Neural cell (in vitro differentiated cells): ENCODE data around the gene MINDY4B.

ENCODE experiments used
- CTCF ChIP-seq: fragments of 450-650 bp; IDR thresholded peaks from 2 replicates; pipeline ENCODE4 v1.5.1; 2014; ENCODE audit warnings: antibody characterized with exemption, mild to moderate bottlenecking, moderate library complexity; ENCODE audit not compliant: poor library complexity, severe bottlenecking
- POLR2AphosphoS5 ChIP-seq: IDR thresholded peaks from 2 replicates; pipeline ENCODE4 v1.6.1; 2012
- RAD21 ChIP-seq: fragments of 450-650 bp; conservative IDR thresholded peaks from 2 replicates; pipeline ENCODE4 v1.6.1; 2014; ENCODE audit warnings: antibody characterized with exemption, mild to moderate bottlenecking, moderate library complexity
- TAF1 ChIP-seq: IDR thresholded peaks from 2 replicates; pipeline ENCODE4 v1.6.1; 2012; ENCODE audit warnings: low read depth

DNA sequence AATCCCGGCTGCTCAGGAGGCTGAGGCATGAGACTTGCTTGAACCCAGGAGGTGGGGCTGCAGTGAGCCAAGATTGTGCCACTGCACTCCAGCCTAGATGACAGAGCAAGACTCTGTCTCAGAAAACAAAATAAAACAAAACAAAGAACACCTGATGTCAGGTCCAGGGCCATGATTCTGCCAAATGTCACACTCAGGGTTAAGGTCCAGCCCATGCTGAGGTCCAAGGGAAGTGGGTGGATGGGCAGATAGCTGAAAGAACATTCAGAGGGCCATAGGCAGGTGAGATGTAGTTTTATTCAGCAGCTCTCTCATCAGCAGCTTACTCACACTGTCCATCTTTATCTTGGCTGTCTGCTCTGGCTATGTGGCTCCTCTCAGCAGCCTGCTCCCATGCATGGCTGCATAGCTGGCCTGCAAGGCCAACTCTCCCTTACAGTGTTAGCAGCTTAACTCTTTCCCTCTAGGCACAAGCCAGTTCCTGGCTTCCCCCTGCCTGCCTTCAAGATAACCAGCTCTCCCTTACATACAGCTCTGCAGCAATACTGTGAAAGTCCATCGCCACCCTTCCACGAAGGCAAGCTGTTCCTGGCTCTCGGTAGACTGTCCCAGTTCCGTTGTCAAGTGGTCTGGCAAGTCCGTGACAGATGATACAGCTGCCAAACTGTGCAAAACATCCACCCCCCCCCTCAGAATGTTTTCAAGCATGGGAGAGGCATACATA, 79.9 kb downstream of the MINDY4B start:
- no peak for TF ChIP-seq CTCF
- TF ChIP-seq TAF1, result no peak
- TF ChIP-seq RAD21, result no peak
- TF ChIP-seq POLR2AphosphoS5, result no peak
